ENCODE data around the gene WFDC5. TPM values are rescaled to one million over a fixed set of nuclear protein-coding genes. Genes with fewer than 3 reads are reported as not detected.
"Not testable (repeated sequence)": the region's sequence is repeated elsewhere in the genome, so short reads cannot be mapped to it uniquely, and the experiment has no call there.

Gene WFDC5
- total and polyA plus RNA-seq, 2 experiments from 2014 or later: not detected

DNA sequence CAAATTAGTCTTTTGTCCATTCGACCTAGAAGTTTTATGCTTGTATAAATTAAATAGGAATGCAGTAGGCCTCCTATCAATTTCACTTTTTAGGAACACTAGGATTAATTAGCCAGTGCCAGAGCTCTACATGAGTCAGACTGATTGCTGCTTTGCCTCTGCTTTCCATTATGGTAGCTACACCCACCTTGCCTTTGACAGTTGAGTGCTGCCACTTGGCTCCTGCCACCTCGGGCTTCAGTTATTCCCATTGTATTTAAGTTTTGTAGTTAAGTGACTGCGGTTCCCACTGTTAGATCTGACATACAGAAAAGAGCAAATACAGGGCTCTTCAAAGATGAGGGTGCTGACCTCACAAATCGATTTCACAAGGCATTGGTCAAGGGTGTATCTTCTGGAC lies 25.9 kb upstream of the WFDC5 start (continued):
- TF ChIP-seq ZNF462 (CRISPR knock-in tag; IDR thresholded peaks at IDR 0.05): no peak
- no peak for TF ChIP-seq STAT1 (IDR thresholded peaks at IDR 0.05; ENCODE audit: unreplicated experiment)

- H3K9me2 ChIP-seq (ENCODE audit: insufficient read depth): 0 out of 2 replicates have a peak, but pooled peaks cover 10% of the 10 kb centered on the region
- H3K27me3 Mint-ChIP-seq (ENCODE audit: insufficient read depth, low read depth, poor library complexity); H2AFZ ChIP-seq; DNase-seq (ENCODE audit: low spot score); H3K27me3 ChIP-seq (ENCODE audit: insufficient read depth); H3K4me3 Mint-ChIP-seq; H3K9me3 Mint-ChIP-seq; ATAC-seq; H3F3A ChIP-seq (replicated peaks; ENCODE audit: low read depth); H3K4me1 ChIP-seq (ENCODE audit: insufficient read depth); H4K20me1 ChIP-seq (replicated peaks; ENCODE audit: insufficient read depth); H3K36me3 Mint-ChIP-seq (ENCODE audit: low read depth); H3K4me1 Mint-ChIP-seq; H3K27ac ChIP-seq (ENCODE audit: low read depth); H3K4me3 ChIP-seq; H3K27ac Mint-ChIP-seq; H3K36me3 ChIP-seq (ENCODE audit: insufficient read depth); H3K4me2 ChIP-seq; H3K79me2 ChIP-seq (replicated peaks; ENCODE audit: insufficient read depth): not testable (repeated sequence)
These were observed 24.9 kb upstream of the WFDC5 start for GRCh38 chr20:45139733-45140375.

GRCh38 chr20:45138561-45139300 lies 23.8 kb upstream of the WFDC5 start:
- TF ChIP-seq, protein P1, sequence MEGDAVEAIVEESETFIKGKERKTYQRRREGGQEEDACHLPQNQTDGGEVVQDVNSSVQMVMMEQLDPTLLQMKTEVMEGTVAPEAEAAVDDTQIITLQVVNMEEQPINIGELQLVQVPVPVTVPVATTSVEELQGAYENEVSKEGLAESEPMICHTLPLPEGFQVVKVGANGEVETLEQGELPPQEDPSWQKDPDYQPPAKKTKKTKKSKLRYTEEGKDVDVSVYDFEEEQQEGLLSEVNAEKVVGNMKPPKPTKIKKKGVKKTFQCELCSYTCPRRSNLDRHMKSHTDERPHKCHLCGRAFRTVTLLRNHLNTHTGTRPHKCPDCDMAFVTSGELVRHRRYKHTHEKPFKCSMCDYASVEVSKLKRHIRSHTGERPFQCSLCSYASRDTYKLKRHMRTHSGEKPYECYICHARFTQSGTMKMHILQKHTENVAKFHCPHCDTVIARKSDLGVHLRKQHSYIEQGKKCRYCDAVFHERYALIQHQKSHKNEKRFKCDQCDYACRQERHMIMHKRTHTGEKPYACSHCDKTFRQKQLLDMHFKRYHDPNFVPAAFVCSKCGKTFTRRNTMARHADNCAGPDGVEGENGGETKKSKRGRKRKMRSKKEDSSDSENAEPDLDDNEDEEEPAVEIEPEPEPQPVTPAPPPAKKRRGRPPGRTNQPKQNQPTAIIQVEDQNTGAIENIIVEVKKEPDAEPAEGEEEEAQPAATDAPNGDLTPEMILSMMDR (conservative IDR thresholded peaks at IDR 0.05; ENCODE audit: low read depth in 2 of 2): peak; percentile 94 to 95
- TF ChIP-seq ZNF114 (CRISPR knock-in tag; IDR thresholded peaks at IDR 0.05): no peak
- H3K9me3 Mint-ChIP-seq: no peaks in the 10 kb centered on the region
- no peaks in the 10 kb centered on the region for H3K4me1 ChIP-seq (ENCODE audit: insufficient read depth)
- no peaks in the 10 kb centered on the region for H3K36me3 ChIP-seq (ENCODE audit: insufficient read depth)
- DNase-seq (ENCODE audit: low spot score): peak; percentile 90
- no peak overlapping the region for H3K27ac ChIP-seq (ENCODE audit: low read depth)
- peak overlapping the region; percentile 87 for H2AFZ ChIP-seq
- no peak overlapping the region for H3K4me2 ChIP-seq
- no peaks in the 10 kb centered on the region for H3K4me1 Mint-ChIP-seq
- no peak overlapping the region for H3K4me3 Mint-ChIP-seq
- H3K27me3 ChIP-seq (ENCODE audit: insufficient read depth): no peaks in the 10 kb centered on the region
- no peaks in the 10 kb centered on the region for H3K36me3 Mint-ChIP-seq (ENCODE audit: low read depth)
- no peaks in the 10 kb centered on the region for H4K20me1 ChIP-seq (replicated peaks; ENCODE audit: insufficient read depth)
- peak; percentile 100 for ATAC-seq
- no peaks in the 10 kb centered on the region for H3K27me3 Mint-ChIP-seq (ENCODE audit: insufficient read depth, low read depth, poor library complexity)
- H3K4me3 ChIP-seq: no peak overlapping the region
- H3F3A ChIP-seq (replicated peaks; ENCODE audit: low read depth): no peaks in the 10 kb centered on the region
- H3K9me2 ChIP-seq (ENCODE audit: insufficient read depth): 0 out of 2 replicates have a peak, but pooled peaks cover 10% of the 10 kb centered on the region
- no peak overlapping the region for H3K27ac Mint-ChIP-seq
- H3K79me2 ChIP-seq (replicated peaks; ENCODE audit: insufficient read depth): no peaks in the 10 kb centered on the region
